ENCODE results near the gene KRT8.

The KRT8 gene

GRCh38 chr12:52946334-52946733, 41.5 kb upstream of the KRT8 start:
- Histone ChIP-seq H3K4me3 (ENCODE audit: low read depth, low read length) (0 out of 2 replicates have a peak overlapping the region, but pooled peaks have one; percentile 18), H3K4me1 (ENCODE audit: control insufficient read depth, insufficient read depth, low read length) (peaks cover 45% of the 10 kb centered on the region), H3K27me3 (ENCODE audit: control insufficient read depth, insufficient read depth, low read length) (no peaks in the 10 kb centered on the region), H3K9me3 (ENCODE audit: control insufficient read depth, insufficient read depth, low read length) (no peaks in the 10 kb centered on the region), H3K27ac (ENCODE audit: low read depth, low read length) (peak overlapping the region; percentile 97), H3K36me3 (ENCODE audit: control insufficient read depth, insufficient read depth, low read length) (peaks cover 14% of the 10 kb centered on the region), H3K9ac (ENCODE audit: low read depth, low read length) (peak overlapping the region; percentile 45; the same call in 1 of the 2 replicates)

GRCh38 chr12:52945389-52946232, 40.7 kb upstream of the KRT8 start:
- no peaks in the 10 kb centered on the region for H3K9me3 ChIP-seq (ENCODE audit: control insufficient read depth, insufficient read depth, low read length)
- H3K4me3 ChIP-seq (ENCODE audit: low read depth, low read length) = peak overlapping the region; percentile 18; the same call in 1 of the 2 replicates
- peak overlapping the region; percentile 45 for H3K9ac ChIP-seq (ENCODE audit: low read depth, low read length)
- H3K36me3 ChIP-seq (ENCODE audit: control insufficient read depth, insufficient read depth, low read length) = peaks cover 7% of the 10 kb centered on the region
- H3K27ac ChIP-seq (ENCODE audit: low read depth, low read length) = peak overlapping the region; percentile 97
- no peaks in the 10 kb centered on the region for H3K27me3 ChIP-seq (ENCODE audit: control insufficient read depth, insufficient read depth, low read length)
- H3K4me1 ChIP-seq (ENCODE audit: control insufficient read depth, insufficient read depth, low read length) = peaks cover 43% of the 10 kb centered on the region

DNA sequence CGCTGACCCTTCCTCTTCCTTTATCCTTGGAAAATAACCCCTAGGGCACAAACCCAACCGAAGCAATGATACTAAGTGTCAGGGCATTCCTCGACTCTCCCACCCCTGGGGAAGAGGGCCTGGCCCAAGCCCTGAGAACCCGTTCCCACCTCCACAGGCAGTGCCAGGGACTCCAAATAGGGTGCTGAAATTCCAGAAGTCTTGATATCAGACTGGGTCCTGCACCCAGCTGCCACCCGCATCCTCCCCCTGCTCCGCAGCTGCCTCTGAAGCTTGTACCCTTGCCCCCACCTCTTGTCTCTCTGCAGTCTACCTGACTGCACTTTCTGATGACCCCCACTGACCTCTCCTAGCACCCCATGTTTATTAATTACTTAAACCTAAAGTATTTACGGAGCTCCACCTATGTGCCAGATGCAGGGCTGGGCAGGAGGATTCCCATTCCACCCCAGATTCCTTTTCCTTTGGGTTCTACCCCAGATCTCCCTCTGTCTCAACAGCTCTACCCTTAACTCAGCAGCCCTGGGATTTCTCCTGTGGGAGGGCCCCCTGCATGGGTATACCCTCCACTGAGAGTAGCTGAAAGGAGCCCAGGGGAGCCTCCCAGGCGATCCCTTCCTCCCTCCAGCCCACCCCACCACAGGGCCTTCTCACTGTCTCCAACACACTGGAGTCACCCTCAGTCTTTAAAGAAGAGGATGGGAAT, 40.0 kb upstream of the KRT8 start:
- H3K4me1 ChIP-seq (ENCODE audit: control insufficient read depth, insufficient read depth, low read length) = peaks cover 37% of the 10 kb centered on the region
- 0 out of 2 replicates have a peak overlapping the region, but pooled peaks have one; percentile 10 for H3K4me3 ChIP-seq (ENCODE audit: low read depth, low read length)
- H3K9me3 ChIP-seq (ENCODE audit: control insufficient read depth, insufficient read depth, low read length) = no peaks in the 10 kb centered on the region
- no peaks in the 10 kb centered on the region for H3K27me3 ChIP-seq (ENCODE audit: control insufficient read depth, insufficient read depth, low read length)
- H3K27ac ChIP-seq (ENCODE audit: low read depth, low read length) = peak overlapping the region; percentile 97
- no peaks in the 10 kb centered on the region for H3K36me3 ChIP-seq (ENCODE audit: control insufficient read depth, insufficient read depth, low read length)
- 0 out of 2 replicates have a peak overlapping the region, but pooled peaks have one; percentile 2 for H3K9ac ChIP-seq (ENCODE audit: low read depth, low read length)

GRCh38 chr12:52942901-52943181, 38.0 kb upstream of the KRT8 start:
- Histone ChIP-seq H3K27ac (ENCODE audit: low read depth, low read length) (no peak overlapping the region), H3K4me3 (ENCODE audit: low read depth, low read length) (no peak overlapping the region), H3K36me3 (ENCODE audit: control insufficient read depth, insufficient read depth, low read length) (no peaks in the 10 kb centered on the region), H3K9me3 (ENCODE audit: control insufficient read depth, insufficient read depth, low read length) (no peaks in the 10 kb centered on the region), H3K9ac (ENCODE audit: low read depth, low read length) (no peak overlapping the region; the same call in 1 of the 2 replicates), H3K4me1 (ENCODE audit: control insufficient read depth, insufficient read depth, low read length) (peaks cover 33% of the 10 kb centered on the region), H3K27me3 (ENCODE audit: control insufficient read depth, insufficient read depth, low read length) (no peaks in the 10 kb centered on the region)

- Histone ChIP-seq H3K4me3 (ENCODE audit: low read depth, low read length) (no peak overlapping the region), H3K27me3 (ENCODE audit: control insufficient read depth, insufficient read depth, low read length) (no peaks in the 10 kb centered on the region), H3K9me3 (ENCODE audit: control insufficient read depth, insufficient read depth, low read length) (no peaks in the 10 kb centered on the region), H3K9ac (ENCODE audit: low read depth, low read length) (no peak overlapping the region; the same call in 1 of the 2 replicates), H3K4me1 (ENCODE audit: control insufficient read depth, insufficient read depth, low read length) (peaks cover 30% of the 10 kb centered on the region), H3K36me3 (ENCODE audit: control insufficient read depth, insufficient read depth, low read length) (no peaks in the 10 kb centered on the region), H3K27ac (ENCODE audit: low read depth, low read length) (peak overlapping the region; percentile 24)
Measured at GRCh38 chr12:52942066-52942900, 37.4 kb upstream of the KRT8 start.

DNA sequence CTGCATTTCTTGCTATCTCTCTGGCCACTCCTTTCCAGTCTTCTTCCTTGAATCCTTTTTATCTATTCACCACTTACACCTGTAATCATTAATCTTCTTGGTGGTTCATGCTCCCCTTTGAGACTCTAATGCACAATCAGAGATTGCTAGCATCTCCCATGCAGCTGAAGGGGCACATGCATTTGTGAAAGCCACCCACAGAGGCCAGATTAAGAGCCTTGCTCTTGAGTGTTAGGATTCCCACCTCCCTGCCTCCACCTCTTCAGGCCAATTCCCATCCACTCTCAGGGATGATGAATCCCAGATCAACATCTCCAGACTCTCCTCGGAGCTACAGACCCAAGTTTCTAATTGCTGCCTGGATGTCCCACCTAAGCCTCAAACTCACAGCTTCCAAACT, 24.7 kb upstream of the KRT8 start:
- Histone ChIP-seq H3K27ac (ENCODE audit: low read depth, low read length) (no peak overlapping the region), H3K4me3 (ENCODE audit: low read depth, low read length) (no peak overlapping the region), H3K27me3 (ENCODE audit: control insufficient read depth, insufficient read depth, low read length) (no peaks in the 10 kb centered on the region), H3K4me1 (ENCODE audit: control insufficient read depth, insufficient read depth, low read length) (peaks cover 17% of the 10 kb centered on the region; the same call in 1 of the 2 replicates), H3K9me3 (ENCODE audit: control insufficient read depth, insufficient read depth, low read length) (no peaks in the 10 kb centered on the region), H3K36me3 (ENCODE audit: control insufficient read depth, insufficient read depth, low read length) (no peaks in the 10 kb centered on the region), H3K9ac (ENCODE audit: low read depth, low read length) (no peak overlapping the region)

- H3K9ac ChIP-seq (ENCODE audit: low read depth, low read length) = no peak overlapping the region
- H3K36me3 ChIP-seq (ENCODE audit: control insufficient read depth, insufficient read depth, low read length) = no peaks in the 10 kb centered on the region
- no peak overlapping the region for H3K27ac ChIP-seq (ENCODE audit: low read depth, low read length)
- H3K4me1 ChIP-seq (ENCODE audit: control insufficient read depth, insufficient read depth, low read length) = peaks cover 17% of the 10 kb centered on the region; the same call in 1 of the 2 replicates
- no peaks in the 10 kb centered on the region for H3K27me3 ChIP-seq (ENCODE audit: control insufficient read depth, insufficient read depth, low read length)
- H3K9me3 ChIP-seq (ENCODE audit: control insufficient read depth, insufficient read depth, low read length) = no peaks in the 10 kb centered on the region
- H3K4me3 ChIP-seq (ENCODE audit: low read depth, low read length) = no peak overlapping the region
Measured at GRCh38 chr12:52927964-52928363, 23.1 kb upstream of the KRT8 start.

- Histone ChIP-seq H3K9ac (ENCODE audit: low read depth, low read length) (no peak overlapping the region), H3K4me3 (ENCODE audit: low read depth, low read length) (no peak overlapping the region), H3K36me3 (ENCODE audit: control insufficient read depth, insufficient read depth, low read length) (no peaks in the 10 kb centered on the region), H3K27me3 (ENCODE audit: control insufficient read depth, insufficient read depth, low read length) (no peaks in the 10 kb centered on the region), H3K4me1 (ENCODE audit: control insufficient read depth, insufficient read depth, low read length) (peaks cover 17% of the 10 kb centered on the region; the same call in 1 of the 2 replicates), H3K9me3 (ENCODE audit: control insufficient read depth, insufficient read depth, low read length) (no peaks in the 10 kb centered on the region), H3K27ac (ENCODE audit: low read depth, low read length) (peak overlapping the region; percentile 67)
Measured at GRCh38 chr12:52926596-52927234, 21.8 kb upstream of the KRT8 start.

GRCh38 chr12:52925717-52926595, 21.1 kb upstream of the KRT8 start:
- Histone ChIP-seq H3K4me3 (ENCODE audit: low read depth, low read length) (no peak overlapping the region), H3K9me3 (ENCODE audit: control insufficient read depth, insufficient read depth, low read length) (no peaks in the 10 kb centered on the region), H3K9ac (ENCODE audit: low read depth, low read length) (no peak overlapping the region), H3K27ac (ENCODE audit: low read depth, low read length) (peak overlapping the region; percentile 89), H3K4me1 (ENCODE audit: control insufficient read depth, insufficient read depth, low read length) (peaks cover 17% of the 10 kb centered on the region; the same call in 1 of the 2 replicates), H3K27me3 (ENCODE audit: control insufficient read depth, insufficient read depth, low read length) (no peaks in the 10 kb centered on the region), H3K36me3 (ENCODE audit: control insufficient read depth, insufficient read depth, low read length) (no peaks in the 10 kb centered on the region)
